Caco-2 (cell line): ENCODE measurements around the gene SGPP2. TPM values are rescaled to one million over a fixed set of nuclear protein-coding genes. Genes with fewer than 3 reads are reported as not detected.

Experiments
- BruUV-seq: library from RNA; stranded (reverse); fragments of 400-500 nt; replicated peaks from 2 replicates; lab custom pipeline; 2021; lab: Mats Ljungman, UMichigan
- CTCF ChIA-PET: fragments of 300-600 bp; sonication (Branson Sonifier 250); formaldehyde crosslinking; loops from one replicate; lab custom pipeline; 2022; ENCODE audit warnings: antibody characterized with exemption; lab: Charles Lee
- POLR2A ChIA-PET: fragments of 300-600 bp; sonication (Branson Sonifier 250); formaldehyde crosslinking; loops from one replicate; lab custom pipeline; 2022; ENCODE audit warnings: antibody characterized with exemption; lab: Charles Lee
- DNase-seq, 2 experiments: peaks; one replicate each; pipeline versions ENCODE4 v3.0.0 to v3.0.0-alpha.2; 2020 to 2022
- H3K27me3 ChIP-seq: replicated peaks from 2 replicates; pipeline ENCODE4 v1.6.0; 2011; ENCODE audit warnings: low read length; ENCODE audit not compliant: control insufficient read depth, insufficient read depth
- H3K36me3 ChIP-seq: 2 replicates; pipeline ENCODE4 v1.5.1; 2011; ENCODE audit warnings: low read length; ENCODE audit not compliant: control insufficient read depth, insufficient read depth
- H3K4me1 ChIP-seq: fragments of 250-450 bp; sonication (Bioruptor Pico); 2 replicates; pipeline ENCODE4 v1.5.1; 2020; ENCODE audit warnings: mild to moderate bottlenecking
- H3K4me3 ChIP-seq: 2 replicates; pipeline ENCODE4 v1.5.1; 2011; ENCODE audit warnings: low read depth, mild to moderate bottlenecking, control low read depth, low read length
- H3K9me3 ChIP-seq: fragments of 250-450 bp; sonication (Bioruptor Pico); 2 replicates; pipeline ENCODE4 v1.5.1; 2020; ENCODE audit warnings: mild to moderate bottlenecking, moderate library complexity
- H3K27ac Mint-ChIP-seq: one replicate; pipeline ENCODE4 v1.8.0; 2022; ENCODE audit warnings: mixed read lengths; ENCODE audit not compliant: unreplicated experiment
- H3K27me3 Mint-ChIP-seq: one replicate; pipeline ENCODE4 v1.8.0; 2022; ENCODE audit warnings: mixed read lengths; ENCODE audit not compliant: insufficient read depth, unreplicated experiment
- H3K36me3 Mint-ChIP-seq: one replicate; pipeline ENCODE4 v1.8.0; 2022; ENCODE audit warnings: mild to moderate bottlenecking, mixed read lengths; ENCODE audit not compliant: insufficient read depth, unreplicated experiment
- H3K4me1 Mint-ChIP-seq: one replicate; pipeline ENCODE4 v1.8.0; 2022; ENCODE audit warnings: low read depth, mixed read lengths; ENCODE audit not compliant: unreplicated experiment
- H3K4me3 Mint-ChIP-seq: one replicate; pipeline ENCODE4 v1.8.0; 2022; ENCODE audit warnings: mild to moderate bottlenecking, moderate library complexity, mixed read lengths; ENCODE audit not compliant: unreplicated experiment
- H3K9me3 Mint-ChIP-seq: one replicate; pipeline ENCODE4 v1.8.0; 2022; ENCODE audit warnings: mixed read lengths; ENCODE audit not compliant: unreplicated experiment
- intact Hi-C: fragments of 100-400 bp; cut with micrococcal nuclease; formaldehyde crosslinking; loops from one replicate; pipeline ENCODE4 v1.10.0; 2022; ENCODE audit not compliant: unreplicated experiment
- total RNA-seq: library from RNA; stranded (reverse); gene quantifications from 2 replicates; pipeline ENCODE4 v1.2.3, GENCODE V29; 2022
- TF ChIP-seq, protein P1 (sequence below), 2 experiments: fragments of 200-600 bp in 1 of 2; IDR thresholded peaks; 1 replicate in 1 of 2; 2 replicates in 1 of 2; pipeline versions ENCODE4 v1.5.1 to v1.8.0; 2011 to 2022; ENCODE audit warnings: antibody characterized with exemption in 1 of 2, control low read depth in 1 of 2, inconsistent platforms in 1 of 2, low read depth in 1 of 2, low read length in 1 of 2, mild to moderate bottlenecking in 1 of 2, moderate library complexity in 1 of 2; ENCODE audit not compliant: insufficient read depth in 1 of 2, severe bottlenecking in 1 of 2, unreplicated experiment in 1 of 2

The SGPP2 gene
- total RNA-seq, 1 experiment from 2014 or later: not detected

DNA sequence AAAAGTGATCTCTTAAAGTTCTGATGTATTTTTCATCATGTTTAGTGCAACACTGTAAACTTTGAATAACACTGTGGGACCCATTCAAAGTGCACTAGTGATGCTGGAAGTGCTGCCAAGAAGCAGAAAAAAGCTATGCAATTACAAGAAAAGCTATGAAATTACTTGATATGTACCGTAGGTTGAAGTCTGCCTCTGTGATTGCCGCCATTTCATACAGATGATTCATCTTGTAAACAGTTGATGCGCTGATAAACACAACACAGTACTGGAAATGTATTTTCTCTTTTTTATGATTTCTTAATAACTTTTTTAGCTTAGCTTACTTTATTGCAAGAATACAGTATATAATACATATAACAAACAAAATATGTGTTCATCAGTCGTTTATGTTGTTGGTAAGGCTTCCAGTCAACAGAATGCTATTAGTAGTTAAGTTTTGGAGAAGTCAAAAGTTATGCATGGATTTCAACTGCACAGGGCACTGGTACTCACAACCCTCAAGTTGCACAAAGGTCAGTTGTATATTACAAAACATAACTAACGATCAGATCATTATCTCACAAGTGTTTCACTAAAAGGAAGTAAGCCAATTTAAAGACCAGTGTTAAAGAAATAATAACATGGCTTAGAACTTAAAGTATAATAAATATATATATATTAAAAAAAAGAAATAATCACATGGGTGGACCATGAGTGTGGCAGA is 82.0 kb downstream of the SGPP2 start:
- ChIA-PET CTCF (no interaction called here), POLR2A (no interaction called here)
- no TSS peak for BruUV-seq
- H3K4me3 ChIP-seq: no peak overlapping the region
- H3K9me3 Mint-ChIP-seq: no peaks in the 10 kb centered on the region
- DNase-seq: no peak
- H3K27me3 ChIP-seq: peaks cover 1% of the 10 kb centered on the region; the same call in 1 of the 2 replicates
- no peaks in the 10 kb centered on the region for H3K36me3 ChIP-seq
- H3K9me3 ChIP-seq: no peaks in the 10 kb centered on the region
- H3K4me1 Mint-ChIP-seq: no peaks in the 10 kb centered on the region
- intact Hi-C loops: no loop called here
- H3K36me3 Mint-ChIP-seq: no peaks in the 10 kb centered on the region
- H3K27ac Mint-ChIP-seq: no peak overlapping the region
- no peak overlapping the region for H3K4me3 Mint-ChIP-seq
- H3K4me1 ChIP-seq: no peaks in the 10 kb centered on the region
- H3K27me3 Mint-ChIP-seq: peaks cover 22% of the 10 kb centered on the region
- TF ChIP-seq, protein P1, sequence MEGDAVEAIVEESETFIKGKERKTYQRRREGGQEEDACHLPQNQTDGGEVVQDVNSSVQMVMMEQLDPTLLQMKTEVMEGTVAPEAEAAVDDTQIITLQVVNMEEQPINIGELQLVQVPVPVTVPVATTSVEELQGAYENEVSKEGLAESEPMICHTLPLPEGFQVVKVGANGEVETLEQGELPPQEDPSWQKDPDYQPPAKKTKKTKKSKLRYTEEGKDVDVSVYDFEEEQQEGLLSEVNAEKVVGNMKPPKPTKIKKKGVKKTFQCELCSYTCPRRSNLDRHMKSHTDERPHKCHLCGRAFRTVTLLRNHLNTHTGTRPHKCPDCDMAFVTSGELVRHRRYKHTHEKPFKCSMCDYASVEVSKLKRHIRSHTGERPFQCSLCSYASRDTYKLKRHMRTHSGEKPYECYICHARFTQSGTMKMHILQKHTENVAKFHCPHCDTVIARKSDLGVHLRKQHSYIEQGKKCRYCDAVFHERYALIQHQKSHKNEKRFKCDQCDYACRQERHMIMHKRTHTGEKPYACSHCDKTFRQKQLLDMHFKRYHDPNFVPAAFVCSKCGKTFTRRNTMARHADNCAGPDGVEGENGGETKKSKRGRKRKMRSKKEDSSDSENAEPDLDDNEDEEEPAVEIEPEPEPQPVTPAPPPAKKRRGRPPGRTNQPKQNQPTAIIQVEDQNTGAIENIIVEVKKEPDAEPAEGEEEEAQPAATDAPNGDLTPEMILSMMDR (IDR thresholded peaks at IDR 0.05; ENCODE audit: insufficient read depth in 1 of 2, low read depth in 1 of 2, low read length in 1 of 2, severe bottlenecking in 1 of 2, unreplicated experiment in 1 of 2): no peak

DNA sequence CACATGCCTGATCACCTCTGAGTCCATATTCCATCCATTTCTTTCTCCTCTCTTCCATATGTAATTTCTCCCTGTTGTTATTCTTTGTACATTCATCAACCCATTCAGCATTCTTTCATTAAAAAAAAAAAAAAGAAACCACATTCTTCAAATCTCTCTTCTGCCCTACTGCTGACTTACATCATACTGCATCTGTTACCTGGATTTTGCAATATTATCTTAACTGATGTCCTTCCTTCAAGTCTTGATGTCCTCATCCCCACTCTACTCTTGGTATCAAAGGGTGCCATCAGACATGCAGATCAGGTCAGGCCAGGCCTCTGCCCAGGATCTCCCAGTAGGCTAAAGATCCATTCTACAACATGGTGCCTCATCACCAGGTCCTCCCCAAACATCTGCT is 90.6 kb downstream of the SGPP2 start:
- intact Hi-C loops: no loop called here
- H3K27me3 Mint-ChIP-seq: peaks cover 2% of the 10 kb centered on the region
- no peaks in the 10 kb centered on the region for H3K9me3 Mint-ChIP-seq
- H3K27ac Mint-ChIP-seq: no peak overlapping the region
- H3K4me1 Mint-ChIP-seq: no peaks in the 10 kb centered on the region
- H3K36me3 Mint-ChIP-seq: no peaks in the 10 kb centered on the region
- no peak for DNase-seq
- H3K27me3 ChIP-seq: peaks cover 1% of the 10 kb centered on the region; the same call in 1 of the 2 replicates
- H3K9me3 ChIP-seq: no peaks in the 10 kb centered on the region
- TF ChIP-seq, protein P1 (IDR thresholded peaks at IDR 0.05; ENCODE audit: insufficient read depth in 1 of 2, low read depth in 1 of 2, low read length in 1 of 2, severe bottlenecking in 1 of 2, unreplicated experiment in 1 of 2): no peak
- POLR2A ChIA-PET: no interaction called here
- H3K4me3 ChIP-seq: no peak overlapping the region
- H3K4me3 Mint-ChIP-seq: no peak overlapping the region
- CTCF ChIA-PET: no interaction called here
- BruUV-seq: no TSS peak
- H3K36me3 ChIP-seq: no peaks in the 10 kb centered on the region
- H3K4me1 ChIP-seq: no peaks in the 10 kb centered on the region

DNA sequence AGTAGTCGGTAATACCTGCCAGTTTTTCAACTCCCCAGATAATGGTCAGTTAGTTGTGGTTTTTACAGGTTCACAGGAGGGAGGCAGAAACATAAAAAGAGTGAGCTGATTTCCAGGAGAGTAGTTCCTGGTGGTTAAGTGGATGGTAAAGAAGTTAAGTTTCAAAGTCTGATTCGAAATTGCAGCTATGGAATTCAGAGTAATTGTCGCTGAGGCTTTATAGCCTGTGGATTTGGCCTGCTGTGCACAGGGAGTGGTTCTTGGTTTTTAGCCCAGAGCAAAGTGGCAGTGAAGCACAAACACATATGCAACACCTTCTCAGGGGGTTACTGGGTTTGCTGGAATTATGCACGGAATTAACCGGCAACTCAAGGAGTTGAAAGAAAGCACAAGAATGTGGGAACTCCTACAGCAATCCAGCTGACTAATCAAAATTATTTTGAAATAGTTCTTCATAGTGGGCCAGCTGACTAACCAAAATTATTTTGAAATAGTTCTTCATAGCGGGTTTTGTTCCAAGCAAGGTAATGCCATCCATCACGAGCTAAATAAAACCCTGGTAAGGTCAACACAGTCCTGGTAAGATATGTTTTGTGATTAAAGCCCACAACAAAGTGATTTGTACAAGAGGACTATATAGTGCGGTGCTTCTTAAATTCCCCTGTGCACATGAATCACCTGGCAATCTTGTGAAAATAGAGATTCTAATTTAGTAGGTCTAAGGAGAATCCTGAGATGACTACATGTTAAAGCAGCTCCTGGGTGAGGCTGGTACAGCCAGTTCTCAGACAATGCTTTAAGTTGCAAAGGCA is 94.4 kb downstream of the SGPP2 start:
- no peaks in the 10 kb centered on the region for H3K9me3 Mint-ChIP-seq
- no peaks in the 10 kb centered on the region for H3K9me3 ChIP-seq
- TF ChIP-seq, protein P1 (IDR thresholded peaks at IDR 0.05; ENCODE audit: insufficient read depth in 1 of 2, low read depth in 1 of 2, low read length in 1 of 2, severe bottlenecking in 1 of 2, unreplicated experiment in 1 of 2): no peak
- intact Hi-C loops: no loop called here
- H3K27me3 ChIP-seq: no peaks in the 10 kb centered on the region
- no peaks in the 10 kb centered on the region for H3K4me1 ChIP-seq
- H3K4me3 Mint-ChIP-seq: no peak overlapping the region
- BruUV-seq: no TSS peak
- no peaks in the 10 kb centered on the region for H3K27me3 Mint-ChIP-seq
- H3K36me3 Mint-ChIP-seq: no peaks in the 10 kb centered on the region
- H3K4me1 Mint-ChIP-seq: no peaks in the 10 kb centered on the region
- no peak overlapping the region for H3K4me3 ChIP-seq
- ChIA-PET POLR2A (no interaction called here), CTCF (no interaction called here)
- DNase-seq: peak in 1 of 2 experiments; percentile 8
- no peak overlapping the region for H3K27ac Mint-ChIP-seq
- no peaks in the 10 kb centered on the region for H3K36me3 ChIP-seq
